ENCODE measurements around the gene CYB5A.

Gene CYB5A

DNA sequence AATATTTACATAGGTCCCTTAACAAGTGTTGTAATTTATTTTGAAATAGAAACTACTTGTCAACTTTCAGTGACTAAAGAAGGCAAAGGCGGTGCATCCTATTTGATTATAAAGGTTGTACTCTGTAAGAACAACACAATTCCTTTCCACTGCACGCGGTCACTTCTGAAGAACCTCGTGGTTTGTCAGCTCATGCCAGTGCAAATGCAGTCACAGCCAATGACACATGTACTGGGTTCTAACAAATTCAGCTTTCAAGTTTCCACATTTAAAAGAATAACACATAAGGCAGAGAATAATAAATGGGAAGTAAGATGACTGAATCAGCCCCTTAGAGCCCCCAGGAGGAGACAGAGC is 39.7 kb downstream of the CYB5A start:
- no peak overlapping the region for H4K8ac ChIP-seq (ENCODE audit: low read length)
- H3K4me1 ChIP-seq (ENCODE audit: control insufficient read depth, insufficient read depth, low read depth, low read length) = no peaks in the 10 kb centered on the region
- DNase-seq = peak; percentile 76
- H2AK5ac ChIP-seq (ENCODE audit: low read length, severe bottlenecking) = no peak overlapping the region
- H3K18ac ChIP-seq (ENCODE audit: low read depth in 1 of 2, low read length in 2 of 2) = no peak overlapping the region
- no peak overlapping the region for H3K27ac ChIP-seq (ENCODE audit: low read length, poor library complexity, severe bottlenecking)
- no peak overlapping the region for H4K91ac ChIP-seq (ENCODE audit: low read length)
- H3K36me3 ChIP-seq (ENCODE audit: control insufficient read depth in 1 of 2, insufficient read depth in 2 of 2, low read depth in 1 of 2, low read length in 2 of 2) = peaks cover 10 to 14% of the 10 kb centered on the region in 2 experiments
- H3K79me1 ChIP-seq (replicated peaks; ENCODE audit: low read length, poor library complexity, severe bottlenecking) = no peaks in the 10 kb centered on the region
- H2BK5ac ChIP-seq (ENCODE audit: low read depth, low read length, poor library complexity, severe bottlenecking) = no peak overlapping the region
- no peak overlapping the region for H3K4me3 ChIP-seq (ENCODE audit: insufficient read depth in 1 of 2, low read depth in 1 of 2, low read length in 2 of 2)
- H3K27me3 ChIP-seq (ENCODE audit: control insufficient read depth in 1 of 2, insufficient read depth in 1 of 2, low read length in 2 of 2) = no peaks in the 10 kb centered on the region
- H2BK12ac ChIP-seq (ENCODE audit: low read length in 2 of 2) = peak overlapping the region in 1 of 2 experiments; percentile 48
- no peak overlapping the region for H2BK15ac ChIP-seq (ENCODE audit: low read depth, poor library complexity, severe bottlenecking)
- H3K9me3 ChIP-seq (ENCODE audit: control insufficient read depth, low read length) = no peaks in the 10 kb centered on the region
- H3K9ac ChIP-seq (ENCODE audit: low read length) = peak overlapping the region; percentile 56
- H3K4me2 ChIP-seq (ENCODE audit: low read length, poor library complexity, severe bottlenecking) = no peak overlapping the region
- H2BK120ac ChIP-seq (ENCODE audit: low read depth, low read length) = no peak overlapping the region
- H3K14ac ChIP-seq (ENCODE audit: low read length in 2 of 2) = no peak overlapping the region
- WGBS = 27% methylated on average over 4 of the region's 4 CpGs
- H2AFZ ChIP-seq (ENCODE audit: low read depth, low read length) = no peak overlapping the region
- no peak overlapping the region for H3K23ac ChIP-seq (ENCODE audit: low read length in 2 of 2)
- no peak overlapping the region for H3K4ac ChIP-seq (ENCODE audit: low read depth in 1 of 2, low read length in 2 of 2)

DNA sequence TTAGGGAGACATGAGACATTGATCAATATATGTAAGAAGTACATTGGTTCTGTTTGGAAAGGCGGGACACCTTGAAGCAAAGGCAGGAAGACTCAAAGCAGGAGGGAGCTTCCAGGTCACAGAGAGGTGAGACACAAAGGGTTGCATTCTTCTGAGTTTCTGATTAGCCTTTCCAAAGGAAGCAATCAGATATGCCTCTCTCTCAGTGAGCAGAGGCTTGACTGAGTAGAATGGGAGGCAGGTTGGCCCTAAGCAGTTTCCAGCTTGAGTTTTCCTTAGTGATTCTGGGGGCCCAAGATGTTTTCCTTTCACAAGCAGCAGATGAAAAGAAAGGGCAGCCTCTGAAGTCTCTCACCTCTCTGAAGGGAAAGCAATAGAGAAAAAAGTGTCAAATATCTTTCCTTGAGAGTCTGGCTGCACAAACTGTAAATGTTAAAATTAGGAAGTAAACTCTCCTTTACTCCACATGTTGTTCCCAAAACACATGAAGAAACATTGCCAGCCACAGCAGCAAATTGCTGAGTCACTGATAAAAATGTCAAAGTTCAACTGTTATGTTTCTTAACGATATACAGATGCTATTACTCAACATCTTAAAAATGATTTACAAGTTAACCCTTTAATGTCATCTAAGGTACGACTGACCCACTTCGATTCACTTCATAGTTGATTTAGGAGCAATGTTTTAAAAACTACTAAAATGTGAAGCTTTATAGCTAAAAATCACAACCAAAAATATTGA is 40.3 kb downstream of the CYB5A start:
- H3K4me2 ChIP-seq (ENCODE audit: low read length, poor library complexity, severe bottlenecking) = no peak overlapping the region
- peak overlapping the region; percentile 64 for H2BK120ac ChIP-seq (ENCODE audit: low read depth, low read length)
- peak overlapping the region in 1 of 2 experiments; percentile 26 for H3K4ac ChIP-seq (ENCODE audit: low read depth in 1 of 2, low read length in 2 of 2)
- H3K18ac ChIP-seq (ENCODE audit: low read depth in 1 of 2, low read length in 2 of 2) = peak overlapping the region; percentile 6 to 55
- no peak overlapping the region for H3K4me3 ChIP-seq (ENCODE audit: insufficient read depth in 1 of 2, low read depth in 1 of 2, low read length in 2 of 2)
- H3K9ac ChIP-seq (ENCODE audit: low read length) = peak overlapping the region; percentile 56
- peak overlapping the region; percentile 56 to 90 for H2BK12ac ChIP-seq (ENCODE audit: low read length in 2 of 2)
- peak; percentile 85 for DNase-seq
- H4K8ac ChIP-seq (ENCODE audit: low read length) = no peak overlapping the region
- no peaks in the 10 kb centered on the region for H3K27me3 ChIP-seq (ENCODE audit: control insufficient read depth in 1 of 2, insufficient read depth in 1 of 2, low read length in 2 of 2)
- no peaks in the 10 kb centered on the region for H3K79me1 ChIP-seq (replicated peaks; ENCODE audit: low read length, poor library complexity, severe bottlenecking)
- no peak overlapping the region for H2BK5ac ChIP-seq (ENCODE audit: low read depth, low read length, poor library complexity, severe bottlenecking)
- H4K91ac ChIP-seq (ENCODE audit: low read length) = no peak overlapping the region
- H2AK5ac ChIP-seq (ENCODE audit: low read length, severe bottlenecking) = no peak overlapping the region
- H3K4me1 ChIP-seq (ENCODE audit: control insufficient read depth, insufficient read depth, low read depth, low read length) = no peaks in the 10 kb centered on the region
- H3K36me3 ChIP-seq (ENCODE audit: control insufficient read depth in 1 of 2, insufficient read depth in 2 of 2, low read depth in 1 of 2, low read length in 2 of 2) = peaks cover 10 to 11% of the 10 kb centered on the region in 2 experiments
- no peak overlapping the region for H2AFZ ChIP-seq (ENCODE audit: low read depth, low read length)
- H3K27ac ChIP-seq (ENCODE audit: low read length, poor library complexity, severe bottlenecking) = no peak overlapping the region
- H2BK15ac ChIP-seq (ENCODE audit: low read depth, poor library complexity, severe bottlenecking) = no peak overlapping the region
- no peak overlapping the region for H3K23ac ChIP-seq (ENCODE audit: low read length in 2 of 2)
- 89% methylated on average over 1 of the region's 4 CpGs for WGBS
- no peak overlapping the region for H3K14ac ChIP-seq (ENCODE audit: low read length in 2 of 2)
- H3K9me3 ChIP-seq (ENCODE audit: control insufficient read depth, low read length) = no peaks in the 10 kb centered on the region

- no peak overlapping the region for H3K23ac ChIP-seq (ENCODE audit: low read length in 2 of 2)
- WGBS = 95% methylated on average over 12 of the region's 12 CpGs
- H3K4ac ChIP-seq (ENCODE audit: low read depth in 1 of 2, low read length in 2 of 2) = no peak overlapping the region
- no peaks in the 10 kb centered on the region for H3K27me3 ChIP-seq (ENCODE audit: control insufficient read depth in 1 of 2, insufficient read depth in 1 of 2, low read length in 2 of 2)
- H3K36me3 ChIP-seq (ENCODE audit: control insufficient read depth in 1 of 2, insufficient read depth in 2 of 2, low read depth in 1 of 2, low read length in 2 of 2) = peaks cover 7 to 10% of the 10 kb centered on the region in 2 experiments
- no peaks in the 10 kb centered on the region for H3K79me1 ChIP-seq (replicated peaks; ENCODE audit: low read length, poor library complexity, severe bottlenecking)
- no peak overlapping the region for H3K9ac ChIP-seq (ENCODE audit: low read length)
- H3K4me1 ChIP-seq (ENCODE audit: control insufficient read depth, insufficient read depth, low read depth, low read length) = no peaks in the 10 kb centered on the region
- H2BK15ac ChIP-seq (ENCODE audit: low read depth, poor library complexity, severe bottlenecking) = no peak overlapping the region
- no peaks in the 10 kb centered on the region for H3K9me3 ChIP-seq (ENCODE audit: control insufficient read depth, low read length)
- peak overlapping the region in 1 of 2 experiments; percentile 90 for H3K18ac ChIP-seq (ENCODE audit: low read depth in 1 of 2, low read length in 2 of 2)
- no peak overlapping the region for H3K27ac ChIP-seq (ENCODE audit: low read length, poor library complexity, severe bottlenecking)
- no peak overlapping the region for H2AFZ ChIP-seq (ENCODE audit: low read depth, low read length)
- H3K4me2 ChIP-seq (ENCODE audit: low read length, poor library complexity, severe bottlenecking) = no peak overlapping the region
- H2BK12ac ChIP-seq (ENCODE audit: low read length in 2 of 2) = peak overlapping the region; percentile 75 to 91
- peak overlapping the region; percentile 21 for H2BK120ac ChIP-seq (ENCODE audit: low read depth, low read length)
- no peak overlapping the region for H3K4me3 ChIP-seq (ENCODE audit: insufficient read depth in 1 of 2, low read depth in 1 of 2, low read length in 2 of 2)
- peak overlapping the region; percentile 14 for H4K91ac ChIP-seq (ENCODE audit: low read length)
- H4K8ac ChIP-seq (ENCODE audit: low read length) = no peak overlapping the region
- no peak overlapping the region for H2BK5ac ChIP-seq (ENCODE audit: low read depth, low read length, poor library complexity, severe bottlenecking)
- peak overlapping the region in 1 of 2 experiments; percentile 69 for H3K14ac ChIP-seq (ENCODE audit: low read length in 2 of 2)
- DNase-seq = no peak
- H2AK5ac ChIP-seq (ENCODE audit: low read length, severe bottlenecking) = no peak overlapping the region
These were observed 41.6 kb downstream of the CYB5A start for GRCh38 chr18:74250131-74250530.

DNA sequence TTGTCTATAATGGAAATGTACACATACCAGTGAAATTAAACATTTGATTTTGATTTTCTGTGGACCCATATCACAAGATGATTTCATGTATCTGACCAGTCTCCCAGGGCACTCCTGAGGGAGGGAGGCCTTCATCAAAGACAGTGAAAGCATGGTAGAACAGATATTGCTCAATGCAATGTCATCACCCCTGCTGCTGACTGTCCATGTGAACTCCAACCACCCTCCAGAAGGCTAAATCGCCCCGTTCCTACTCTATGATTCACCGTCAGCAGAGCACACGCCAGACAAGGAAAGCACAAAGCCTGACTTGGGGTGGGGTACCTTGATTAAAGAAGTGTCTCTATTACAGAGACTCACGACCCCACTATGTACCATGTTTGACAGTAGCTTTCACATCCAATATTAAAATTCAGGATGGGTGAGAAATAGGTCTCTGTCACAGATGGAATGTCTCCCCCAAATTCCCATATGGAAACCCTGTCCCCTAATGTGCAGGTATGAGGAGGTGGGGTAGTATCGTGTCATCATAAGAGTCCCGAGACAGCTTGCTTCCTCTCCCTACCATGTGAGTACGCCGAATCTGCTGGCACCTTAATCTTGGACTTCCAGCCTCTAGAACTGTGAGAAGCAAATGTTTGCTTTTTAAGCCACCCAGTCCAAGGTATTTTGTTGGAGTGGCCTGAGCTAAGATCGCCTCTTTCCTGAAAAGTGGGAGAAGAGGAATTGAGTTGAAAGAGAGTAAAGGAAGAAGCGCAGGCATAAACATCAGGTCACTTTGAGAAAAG is 42.4 kb downstream of the CYB5A start:
- Histone ChIP-seq H3K4me2 (ENCODE audit: low read length, poor library complexity, severe bottlenecking) (no peak overlapping the region), H2BK12ac (ENCODE audit: low read length in 2 of 2) (peak overlapping the region; percentile 40 to 73), H3K9me3 (ENCODE audit: control insufficient read depth, low read length) (no peaks in the 10 kb centered on the region), H3K27ac (ENCODE audit: low read length, poor library complexity, severe bottlenecking) (no peak overlapping the region), H4K8ac (ENCODE audit: low read length) (no peak overlapping the region), H2BK15ac (ENCODE audit: low read depth, poor library complexity, severe bottlenecking) (no peak overlapping the region), H3K23ac (ENCODE audit: low read length in 2 of 2) (no peak overlapping the region), H3K9ac (ENCODE audit: low read length) (peak overlapping the region; percentile 41), H2BK120ac (ENCODE audit: low read depth, low read length) (no peak overlapping the region), H3K14ac (ENCODE audit: low read length in 2 of 2) (peak overlapping the region in 1 of 2 experiments; percentile 50), H3K79me1 (replicated peaks; ENCODE audit: low read length, poor library complexity, severe bottlenecking) (no peaks in the 10 kb centered on the region), H3K4me1 (ENCODE audit: control insufficient read depth, insufficient read depth, low read depth, low read length) (no peaks in the 10 kb centered on the region), H3K4ac (ENCODE audit: low read depth in 1 of 2, low read length in 2 of 2) (peak overlapping the region in 1 of 2 experiments; percentile 20), H2AK5ac (ENCODE audit: low read length, severe bottlenecking) (no peak overlapping the region), H3K18ac (ENCODE audit: low read depth in 1 of 2, low read length in 2 of 2) (peak overlapping the region in 1 of 2 experiments; percentile 30), H3K27me3 (ENCODE audit: control insufficient read depth in 1 of 2, insufficient read depth in 1 of 2, low read length in 2 of 2) (no peaks in the 10 kb centered on the region), H4K91ac (ENCODE audit: low read length) (no peak overlapping the region), H3K4me3 (ENCODE audit: insufficient read depth in 1 of 2, low read depth in 1 of 2, low read length in 2 of 2) (peak overlapping the region in 1 of 2 experiments; percentile 12), H2BK5ac (ENCODE audit: low read depth, low read length, poor library complexity, severe bottlenecking) (no peak overlapping the region), H2AFZ (ENCODE audit: low read depth, low read length) (no peak overlapping the region), H3K36me3 (ENCODE audit: control insufficient read depth in 1 of 2, insufficient read depth in 2 of 2, low read depth in 1 of 2, low read length in 2 of 2) (peaks cover 7 to 10% of the 10 kb centered on the region in 2 experiments)
- 70% methylated on average over 9 of the region's 11 CpGs for WGBS
- peak; percentile 90 for DNase-seq
